NK-92 (cell line): ENCODE data around the gene ADGRL1.
"Not testable (repeated sequence)": the region's sequence is repeated elsewhere in the genome, so short reads cannot be mapped to it uniquely, and the experiment has no call there.

ENCODE experiments used
- DNase-seq: peaks from one replicate; lab custom pipeline; 2025; ENCODE audit not compliant: unreplicated experiment; lab: John Stamatoyannopoulos, UW

The ADGRL1 gene

DNA sequence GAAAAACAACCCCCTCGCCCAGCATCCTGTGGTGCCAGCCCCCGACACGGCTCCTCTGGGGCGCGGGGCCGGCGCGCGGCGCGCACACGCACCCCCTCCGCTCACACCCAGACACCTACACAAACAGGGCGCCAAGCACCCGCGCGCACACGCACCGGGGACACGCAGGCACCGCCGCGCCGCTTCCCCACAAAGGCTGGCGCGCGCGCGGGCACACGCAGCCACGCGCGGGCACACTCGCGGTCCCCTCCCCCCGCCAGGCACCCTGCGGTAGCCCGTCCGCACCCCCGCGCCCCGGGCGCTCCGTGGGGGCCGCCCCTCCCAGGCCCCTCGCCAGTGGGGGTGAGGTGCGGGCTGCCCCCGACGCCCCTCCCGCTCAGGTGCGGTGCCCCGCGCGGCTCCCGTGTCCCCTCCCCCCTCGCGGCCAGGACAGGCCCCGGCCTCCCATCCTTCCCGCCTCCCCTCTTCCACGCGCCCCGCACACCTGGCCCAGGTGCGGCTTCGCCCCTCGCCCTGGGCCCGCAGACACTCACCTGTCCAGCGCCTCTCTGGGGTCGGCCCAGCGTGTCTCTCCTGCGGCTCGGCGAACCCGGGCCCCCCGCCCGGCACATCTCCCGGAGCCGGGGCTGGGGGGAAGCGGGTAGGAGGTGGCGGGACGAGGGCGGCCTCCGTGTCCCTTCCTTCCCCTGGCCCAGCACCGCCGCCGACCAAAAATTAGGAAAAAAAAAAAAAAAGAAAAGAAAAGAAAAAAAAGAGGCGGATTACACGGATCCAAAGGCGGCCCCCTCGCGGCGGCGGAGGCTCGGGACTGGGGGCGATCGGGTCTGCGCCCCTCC, at the start of gene ADGRL1:
Gene ADGRL1 (minus strand): TSS at position 718 of the 836 bp plus-strand sequence. CDS start 22,567 bp downstream, outside the sequence.
- DNase-seq = not testable (repeated sequence)

DNA sequence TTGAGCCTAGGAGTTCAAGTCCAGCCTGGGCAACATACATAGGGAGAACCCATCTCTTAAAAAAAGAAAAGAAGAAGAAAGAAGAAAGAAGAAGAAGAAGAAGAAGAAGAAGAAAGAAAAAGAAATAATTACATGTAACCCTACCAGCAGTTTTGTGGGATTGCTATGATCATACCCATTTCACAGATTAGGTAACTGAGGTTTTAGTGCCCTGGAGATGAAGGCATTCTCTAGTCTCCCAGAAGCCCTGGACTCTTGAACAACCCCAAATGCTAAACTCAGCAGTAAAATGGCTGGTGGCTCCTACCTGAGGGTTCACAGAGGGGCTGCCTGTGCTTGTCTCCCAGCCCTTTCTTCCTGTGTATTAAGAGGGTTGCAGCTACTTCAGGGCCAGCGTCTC, 49.3 kb upstream of the ADGRL1 start:
- DNase-seq = not testable (repeated sequence)

DNA sequence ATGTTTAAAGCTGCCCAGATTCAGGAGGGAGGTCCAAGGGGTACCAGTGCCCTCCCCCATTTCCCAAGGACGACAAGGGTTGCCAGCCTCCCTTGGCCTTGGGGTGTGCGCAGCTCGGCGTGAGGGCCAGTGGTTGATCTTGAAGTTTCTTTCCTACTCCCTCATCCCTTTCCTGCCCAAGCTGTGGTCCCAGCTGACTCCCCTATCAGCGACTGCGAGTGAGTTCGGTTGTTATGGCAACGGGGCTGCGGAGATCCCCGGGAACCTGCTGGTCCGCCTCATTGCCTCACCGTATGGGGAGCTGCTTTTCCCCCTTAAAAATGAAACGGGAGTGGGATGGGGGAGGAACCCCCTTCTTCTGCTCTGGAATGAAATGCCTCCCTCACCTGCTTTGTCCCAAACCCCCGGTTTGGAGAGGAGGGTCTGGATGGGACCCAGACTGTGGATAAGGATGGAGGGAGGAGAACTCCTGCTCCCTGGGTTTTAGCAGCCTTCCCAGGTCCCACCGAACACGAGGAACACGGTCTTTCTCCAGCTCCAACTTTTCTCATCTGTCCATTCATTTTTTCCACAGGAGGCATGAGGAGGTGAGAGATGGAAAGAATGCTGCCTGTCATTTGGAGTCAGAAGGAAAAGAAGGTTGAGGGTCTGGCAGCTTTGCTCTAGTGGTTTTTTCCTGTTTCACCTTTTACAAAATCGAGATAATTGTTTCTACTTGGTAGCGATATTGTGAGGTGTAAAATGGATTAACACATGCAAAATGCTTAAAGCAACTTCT, 48.0 kb upstream of the ADGRL1 start:
- not testable (repeated sequence) for DNase-seq

DNA sequence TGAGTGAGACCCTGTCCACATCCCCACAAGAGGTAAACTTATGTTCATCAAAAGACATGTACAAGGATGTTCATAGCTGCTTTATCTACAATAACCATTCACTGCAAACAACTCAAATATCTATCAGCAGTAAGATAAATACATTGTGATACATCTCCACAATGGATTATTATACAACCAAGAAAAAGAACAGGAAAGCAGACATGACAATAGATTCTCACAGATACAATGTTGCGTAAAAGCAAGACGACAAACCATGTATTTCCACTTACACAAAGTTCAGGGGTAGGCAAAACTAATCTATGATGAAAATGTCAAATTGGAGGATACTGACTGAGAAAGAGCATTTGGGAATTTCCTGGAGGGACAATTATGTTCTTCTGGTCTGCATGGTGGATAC, 46.2 kb upstream of the ADGRL1 start:
- DNase-seq = not testable (repeated sequence)

DNA sequence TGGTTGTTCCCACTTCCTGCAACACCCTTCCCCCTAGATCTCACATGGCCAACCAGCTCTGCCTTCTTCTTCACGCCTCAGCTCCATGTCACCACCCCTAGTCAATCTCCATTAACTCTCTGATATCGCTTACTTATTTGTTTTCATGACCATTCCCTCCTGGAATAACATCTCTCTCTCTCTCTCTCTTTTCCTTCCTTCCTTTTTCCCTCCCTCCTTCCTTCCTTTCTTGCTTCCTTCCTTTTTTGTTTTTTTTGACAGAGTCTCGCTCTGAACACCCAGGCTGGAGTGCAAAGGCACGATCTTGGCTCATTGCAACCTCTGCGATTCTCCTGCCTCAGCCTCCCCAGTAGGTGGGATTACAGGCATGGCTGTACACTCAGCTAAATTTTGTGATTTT, 44.9 kb upstream of the ADGRL1 start:
- DNase-seq = no peak

DNA sequence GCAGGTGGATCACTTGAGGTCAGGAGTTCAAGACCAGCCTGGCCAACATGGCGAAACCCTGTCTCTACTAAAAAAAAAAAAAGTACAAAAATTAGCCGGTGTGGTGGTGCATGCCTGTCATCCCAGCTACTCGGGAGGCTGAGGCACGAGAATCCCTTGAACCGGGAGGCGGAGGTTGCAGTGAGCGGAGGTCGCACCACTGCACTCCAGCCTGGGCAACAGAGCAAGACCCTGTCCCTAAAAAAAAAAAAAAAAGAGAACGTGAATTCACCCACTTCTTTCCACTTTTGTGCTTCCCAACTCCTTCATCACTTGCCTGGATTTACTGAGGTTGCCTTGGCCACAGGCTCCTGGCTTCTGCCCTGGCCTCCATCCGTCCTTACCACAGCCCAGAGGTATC, 44.3 kb upstream of the ADGRL1 start:
- not testable (repeated sequence) for DNase-seq

DNA sequence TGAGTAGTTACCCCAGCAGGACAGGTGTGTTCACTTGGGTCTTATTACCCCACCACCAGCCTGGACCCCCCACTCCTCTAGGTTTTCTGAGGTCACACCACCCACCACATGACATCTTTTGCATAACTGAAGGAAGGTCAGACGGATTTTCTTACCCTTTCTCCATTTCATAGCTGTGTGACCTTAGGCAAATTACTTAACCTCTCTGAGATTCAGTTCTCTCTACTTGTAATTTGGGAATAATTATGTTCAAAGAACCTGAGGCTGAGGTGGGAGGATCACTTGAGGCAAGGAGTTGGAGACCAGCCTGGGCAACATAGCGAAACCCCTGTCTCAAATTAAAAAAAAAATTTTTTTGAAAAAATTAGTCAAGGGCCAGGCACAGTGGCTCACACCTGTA, 43.9 kb upstream of the ADGRL1 start:
- DNase-seq = not testable (repeated sequence)

DNA sequence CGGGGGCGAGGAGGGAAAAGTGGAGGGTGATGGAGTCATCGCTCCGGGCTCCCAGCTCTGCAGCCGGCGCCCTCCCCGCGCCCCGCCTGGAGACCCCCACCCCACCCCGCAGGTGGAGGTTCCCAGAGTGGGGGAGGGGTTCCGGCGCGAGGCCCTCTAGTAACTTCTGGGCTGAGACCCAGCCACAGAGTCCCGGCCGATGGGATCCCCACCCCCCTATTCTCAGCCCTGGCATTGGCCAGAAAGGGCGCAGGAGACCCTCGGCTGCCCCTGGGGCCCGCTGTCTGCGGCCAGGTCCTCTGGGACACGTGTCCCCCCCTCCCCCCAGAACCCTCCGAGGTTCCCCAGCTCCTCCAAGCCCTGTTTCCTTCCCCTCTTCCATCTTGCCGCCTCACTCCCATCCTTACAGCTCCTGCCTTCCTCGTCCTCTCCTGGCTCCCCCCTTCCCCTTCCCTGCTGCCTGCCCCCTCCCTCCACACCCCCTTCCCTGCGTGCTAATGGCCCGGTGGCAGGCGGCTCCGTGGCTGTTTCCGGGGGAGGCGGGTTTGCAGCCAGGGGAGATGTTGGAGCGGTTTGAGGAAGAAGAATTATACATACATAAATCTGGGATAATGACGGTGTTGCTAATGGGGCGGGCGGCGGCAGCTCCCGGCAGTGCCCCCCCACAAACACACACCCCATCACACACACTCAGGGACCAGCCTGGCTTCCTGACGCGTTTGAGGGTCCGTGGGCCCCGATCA, 43.2 kb upstream of the ADGRL1 start:
- not testable (repeated sequence) for DNase-seq

DNA sequence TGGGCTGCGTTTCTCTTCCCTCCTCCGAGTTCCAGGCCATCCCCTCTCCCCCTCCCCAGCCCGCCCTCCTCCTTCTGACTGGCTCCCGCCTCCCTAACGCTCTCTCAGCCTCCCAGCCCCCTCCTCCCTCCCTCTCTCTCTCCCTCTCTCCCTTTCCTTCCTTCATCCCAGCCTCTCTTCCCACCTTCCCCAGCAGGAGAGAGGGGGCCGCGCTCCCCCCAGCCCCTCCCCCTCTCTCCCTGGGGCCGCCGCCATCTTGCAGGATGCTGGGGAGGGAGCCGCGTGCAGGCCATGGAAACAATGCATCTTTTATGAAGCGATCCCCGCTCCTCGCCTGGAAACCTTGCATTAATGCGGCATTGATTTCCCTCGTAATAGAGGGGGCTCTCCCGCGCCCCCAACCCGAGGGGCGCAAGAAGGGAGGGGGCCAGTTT, 42.6 kb upstream of the ADGRL1 start:
- no peak for DNase-seq

DNA sequence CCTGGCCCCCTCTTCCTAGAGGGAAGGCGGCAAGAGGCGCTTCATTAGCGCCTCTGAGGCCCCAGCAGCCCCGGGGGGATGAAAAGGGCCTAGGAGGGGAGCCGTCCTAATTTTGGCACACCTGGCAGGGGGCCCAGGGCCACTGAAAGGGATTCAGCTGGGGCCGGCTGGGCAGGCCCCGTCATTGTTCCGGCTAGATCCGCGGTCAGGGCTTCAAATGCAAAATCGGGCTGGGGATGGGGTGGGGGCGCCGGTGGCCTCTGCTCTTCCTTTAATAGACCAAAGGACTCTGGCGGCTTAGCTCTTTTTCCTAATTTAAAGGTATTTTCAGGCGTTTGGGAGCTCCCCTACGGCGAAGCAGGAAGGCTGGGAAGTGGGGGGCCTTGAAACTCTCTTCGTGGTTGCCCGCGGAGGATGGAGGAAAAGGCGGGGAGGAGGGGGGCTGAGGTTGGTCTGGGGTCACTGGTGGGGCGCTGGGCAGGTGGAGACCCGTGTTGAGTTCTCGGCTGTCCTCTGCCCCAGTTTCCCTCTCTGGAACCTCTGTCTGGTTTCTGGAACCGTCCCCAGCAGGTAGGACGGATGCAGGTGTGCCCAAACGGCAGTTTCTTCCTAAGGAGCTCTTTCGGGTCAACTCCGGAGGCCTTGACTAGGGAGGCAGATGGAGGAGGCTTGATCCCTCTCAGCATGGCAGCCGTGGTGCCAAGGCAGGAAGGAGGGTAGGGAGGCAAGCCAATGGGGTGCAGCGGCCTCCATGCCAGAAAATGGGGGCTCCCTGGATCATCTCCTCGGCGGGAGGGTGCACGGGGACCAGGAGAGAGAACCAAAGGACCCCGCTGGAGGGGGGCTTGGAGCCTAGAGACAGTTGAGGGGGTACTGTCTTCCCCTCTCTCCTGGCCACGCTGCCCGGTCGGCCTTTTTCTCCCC, 41.8 kb upstream of the ADGRL1 start:
- DNase-seq = not testable (repeated sequence)

DNA sequence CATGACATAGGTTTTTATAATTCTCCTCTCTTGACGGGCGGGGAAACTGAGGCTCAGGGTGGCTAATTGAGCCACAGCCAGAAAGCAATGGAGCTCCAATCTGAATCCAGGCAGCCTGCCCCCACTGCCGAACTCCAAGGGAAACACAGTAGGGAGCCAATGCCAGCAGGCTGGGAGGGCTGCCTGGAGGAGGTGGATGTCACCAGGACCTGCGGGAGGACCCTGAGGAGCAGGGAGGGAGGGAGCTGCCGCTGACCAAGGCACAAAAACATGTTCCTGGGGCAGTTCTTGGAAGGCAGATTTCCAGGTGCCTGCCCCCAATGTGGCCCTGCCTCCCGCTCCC, 41.2 kb upstream of the ADGRL1 start:
- not testable (repeated sequence) for DNase-seq

DNA sequence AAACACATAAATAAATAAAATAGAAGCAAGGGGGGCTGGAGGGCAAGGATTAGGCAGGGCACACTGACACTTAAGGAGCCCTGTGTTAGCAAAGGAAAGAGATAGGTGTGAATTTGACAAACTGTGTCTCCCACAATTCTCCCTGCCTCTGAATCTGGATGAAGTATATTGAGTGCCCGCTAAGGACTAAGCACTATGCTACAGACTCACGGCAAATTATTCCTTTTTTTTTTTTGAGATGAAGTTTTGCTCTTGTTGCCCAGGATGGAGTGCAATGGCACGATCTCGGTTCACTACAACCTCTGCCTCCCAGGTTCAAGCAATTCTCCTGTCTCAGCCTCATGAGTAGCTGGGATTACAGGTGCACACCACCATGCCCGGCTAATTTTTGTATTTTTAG, 38.4 kb upstream of the ADGRL1 start:
- not testable (repeated sequence) for DNase-seq

DNA sequence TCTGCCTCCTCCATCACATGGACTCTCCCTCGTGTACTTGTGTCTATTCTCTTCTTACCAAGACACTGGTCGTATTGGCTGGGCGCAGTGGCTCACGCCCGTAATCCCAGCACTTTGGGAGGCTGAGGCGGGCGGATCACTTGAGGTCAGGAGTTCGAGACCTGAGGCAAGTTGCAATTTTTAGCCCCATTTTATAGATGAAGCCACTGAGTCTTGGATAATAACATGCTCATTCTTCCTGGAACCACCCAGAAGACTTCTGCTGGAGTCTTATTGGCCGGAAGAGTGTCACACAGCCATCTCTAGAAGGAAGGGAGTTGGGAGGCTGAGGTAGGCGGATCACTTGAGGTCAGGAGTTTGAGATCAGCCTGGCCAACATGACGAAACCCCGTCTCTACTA, 37.7 kb upstream of the ADGRL1 start:
- DNase-seq = not testable (repeated sequence)

DNA sequence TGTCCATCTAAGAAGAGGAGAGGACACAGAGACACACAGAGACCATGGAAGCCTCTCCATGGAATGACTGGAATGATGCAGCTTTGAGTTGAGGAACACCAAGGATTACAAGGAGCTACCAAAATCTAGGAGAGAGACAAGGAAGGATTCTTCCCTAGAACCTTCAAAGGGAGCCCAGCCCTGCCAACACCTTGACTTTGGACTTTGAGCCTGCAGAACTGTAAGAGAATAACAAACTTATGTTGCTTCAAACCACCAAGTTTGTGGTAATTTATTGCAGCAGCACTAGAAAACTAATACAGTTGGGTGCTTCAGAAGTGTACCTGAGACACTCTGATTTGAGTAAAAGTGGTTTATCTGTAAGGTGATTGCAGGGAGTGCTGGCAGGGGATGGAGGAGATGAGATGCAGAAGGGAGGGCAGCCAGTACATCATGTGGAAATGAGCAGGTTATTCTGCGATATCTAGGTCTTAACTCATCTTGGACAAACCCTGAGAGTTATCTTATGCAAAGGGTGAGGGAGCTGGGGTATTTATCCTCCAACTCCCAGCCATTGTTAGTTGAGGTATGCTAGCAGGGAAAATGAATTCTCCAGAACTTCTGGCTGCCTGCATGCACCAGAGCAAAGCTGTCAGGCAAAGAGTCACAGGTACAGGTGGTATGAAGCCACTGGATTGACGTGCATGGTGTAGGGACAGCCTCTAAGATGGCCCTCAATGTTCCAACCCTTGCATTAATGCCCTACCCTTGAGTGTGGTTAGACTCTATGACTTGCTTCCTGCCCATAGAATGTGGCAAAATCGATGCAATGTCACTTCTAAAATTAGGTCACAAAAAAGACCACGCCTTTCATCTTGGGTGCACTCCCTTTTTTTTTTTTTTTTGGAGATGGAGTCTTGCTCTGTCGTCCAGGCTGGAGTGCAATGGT, 31.3 kb upstream of the ADGRL1 start:
- no peak for DNase-seq

DNA sequence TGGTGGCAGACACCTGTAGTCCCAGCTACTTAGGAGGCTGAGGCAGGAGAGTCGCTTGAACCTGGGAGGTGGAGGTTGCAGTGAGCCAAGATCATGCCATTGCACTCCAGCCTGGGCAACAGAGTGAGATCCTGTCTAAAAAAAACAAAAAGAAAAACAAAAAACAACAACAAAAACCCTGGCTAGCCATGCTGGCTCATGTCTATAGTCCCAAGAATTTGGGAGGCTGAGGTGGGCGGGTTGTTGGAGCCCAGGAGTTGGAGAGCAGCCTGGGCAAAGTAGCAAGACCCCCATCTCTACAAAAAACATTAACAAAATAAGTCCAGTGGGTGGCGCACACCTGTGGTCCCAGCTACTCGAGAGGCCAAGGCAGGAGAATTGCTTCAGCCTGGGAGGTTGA, 27.0 kb upstream of the ADGRL1 start:
- DNase-seq = not testable (repeated sequence)

DNA sequence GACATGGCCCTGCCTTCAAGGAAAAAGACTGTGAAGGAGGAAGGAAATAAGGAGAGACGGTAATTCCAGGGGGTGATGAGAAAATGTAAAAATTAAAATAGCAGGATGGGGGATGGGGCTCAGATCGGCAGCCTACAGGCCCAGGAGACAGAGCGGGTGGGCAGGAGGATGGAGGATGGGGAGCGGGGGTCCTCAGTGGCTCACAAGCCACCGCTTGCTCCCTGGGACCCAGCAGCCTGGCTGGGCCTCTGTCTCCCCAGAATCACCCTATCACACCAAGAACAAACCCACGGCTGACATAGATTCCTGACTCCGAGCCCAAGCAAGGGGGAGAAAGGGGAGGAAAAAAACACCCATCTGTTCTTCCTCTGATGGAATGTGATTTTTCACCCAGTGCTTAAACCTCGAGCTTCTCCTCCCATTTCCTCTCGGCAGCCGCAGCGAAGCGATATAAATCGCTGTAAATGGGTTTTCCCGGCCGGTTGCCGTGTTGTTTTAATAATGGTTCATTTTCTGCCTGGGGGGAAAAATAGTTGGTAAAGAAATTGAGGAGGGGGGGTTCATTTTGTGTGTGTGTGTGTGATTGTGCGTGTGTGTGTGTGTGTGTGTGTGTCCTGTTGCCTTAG, 22.6 kb upstream of the ADGRL1 start:
- not testable (repeated sequence) for DNase-seq

DNA sequence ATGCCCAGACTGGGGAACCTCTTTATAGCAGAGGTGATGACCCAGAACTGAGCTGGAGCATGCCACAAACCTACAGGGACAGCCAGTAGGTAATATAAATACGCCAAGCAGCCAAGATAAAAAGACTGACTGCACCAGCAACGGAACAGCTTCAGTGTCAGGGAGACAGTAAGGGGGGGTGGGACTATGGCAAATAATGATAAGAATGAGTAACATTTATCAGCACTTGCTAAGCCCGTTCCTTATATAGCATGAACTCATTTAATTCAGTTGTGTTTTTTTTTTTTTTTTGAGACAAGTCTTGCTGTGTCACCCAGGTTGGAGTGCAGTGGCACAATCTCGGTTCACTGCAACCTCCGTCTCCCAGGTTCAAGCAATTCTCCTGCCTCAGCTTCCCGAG, 20.5 kb upstream of the ADGRL1 start:
- DNase-seq = not testable (repeated sequence)

DNA sequence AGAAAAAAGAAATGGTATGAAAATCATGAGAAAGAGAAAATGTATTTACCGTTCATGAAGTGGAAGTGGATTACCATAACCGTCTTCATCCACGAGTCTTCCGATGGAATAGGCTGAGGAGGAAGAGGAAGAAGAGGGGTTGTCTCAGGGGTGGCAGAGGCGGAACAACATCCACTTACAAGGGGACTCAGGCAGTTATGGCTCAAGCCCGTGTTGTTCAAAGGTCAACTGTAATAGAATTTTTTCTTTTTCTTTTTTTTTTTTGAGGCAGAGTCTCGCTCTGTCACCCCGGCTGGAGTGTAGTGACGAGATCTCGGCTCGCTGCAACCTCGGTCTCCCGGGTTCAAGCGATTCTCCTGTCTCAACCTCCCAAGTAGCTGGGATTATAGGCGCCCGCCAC, 16.9 kb upstream of the ADGRL1 start:
- no peak for DNase-seq

DNA sequence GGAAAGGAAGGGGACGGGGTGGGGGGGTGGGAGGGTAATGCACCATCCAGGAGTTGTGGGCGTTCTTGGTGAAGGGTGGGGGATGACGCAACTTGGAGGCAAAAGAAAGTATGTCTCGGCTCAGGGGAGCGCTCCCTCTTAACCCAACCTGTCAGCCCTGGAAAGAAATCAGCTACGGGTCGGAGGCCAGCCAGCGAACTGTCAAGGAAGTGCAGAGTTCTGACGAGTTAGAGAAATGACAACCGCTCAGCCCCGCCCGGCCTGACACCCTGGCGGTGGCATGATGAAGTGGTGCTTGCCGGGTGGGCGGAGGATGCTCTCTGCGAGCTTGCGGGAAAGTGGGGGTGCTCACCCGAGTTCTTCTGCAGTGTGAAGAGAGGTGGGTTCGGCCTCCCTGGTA, 15.4 kb upstream of the ADGRL1 start:
- DNase-seq = not testable (repeated sequence)
